OCI-LY3 (cell line): ENCODE measurements around the gene PRR7.
"Not testable (repeated sequence)": the region's sequence is repeated elsewhere in the genome, so short reads cannot be mapped to it uniquely, and the experiment has no call there.

ENCODE experiments used
- H2AFZ ChIP-seq: fragments of 200-600, 300-600 bp; shearing (Covaris generic); 2 replicates; pipeline ENCODE4 v1.6.0; 2014; ENCODE audit warnings: antibody characterized with exemption, low read depth, low read length
- H3K27ac ChIP-seq: fragments of 200-600, 300-600 bp; sonication (generic); 2 replicates; pipeline ENCODE4 v1.5.1; 2014; ENCODE audit warnings: mild to moderate bottlenecking, low read length, moderate library complexity, mixed read lengths
- H3K27me3 ChIP-seq: fragments of 200-600, 300-600 bp; sonication (generic); 2 replicates; pipeline ENCODE4 v1.6.1; 2014; ENCODE audit warnings: low read depth, low read length, mixed read lengths
- H3K36me3 ChIP-seq: fragments of 200-600, 300-600 bp; sonication (generic); replicated peaks from 2 replicates; pipeline ENCODE3; 2014; ENCODE audit warnings: low read depth, low read length, mixed read lengths
- H3K4me1 ChIP-seq: fragments of 300-600, 200-600 bp; sonication (generic); 2 replicates; pipeline ENCODE4 v1.6.1; 2014; ENCODE audit warnings: low read length, mixed read lengths
- H3K4me2 ChIP-seq: fragments of 200-600, 300-600 bp; sonication (generic); 2 replicates; pipeline ENCODE4 v1.6.1; 2014; ENCODE audit warnings: low read length, mixed read lengths
- H3K4me3 ChIP-seq: fragments of 300-600, 200-600 bp; sonication (generic); 2 replicates; pipeline ENCODE4 v1.5.1; 2014; ENCODE audit warnings: antibody characterized with exemption, mild to moderate bottlenecking, low read length, moderate library complexity
- H3K79me2 ChIP-seq: fragments of 300-600, 200-600 bp; shearing (Covaris generic); 2 replicates; pipeline ENCODE4 v1.6.1; 2014; ENCODE audit warnings: mild to moderate bottlenecking, low read length, mixed read lengths
- H3K9ac ChIP-seq: fragments of 300-600, 200-600 bp; shearing (Covaris generic); 2 replicates; pipeline ENCODE4 v1.6.0; 2014; ENCODE audit warnings: mild to moderate bottlenecking, low read length, moderate library complexity
- H3K9me3 ChIP-seq: fragments of 200-600, 300-600 bp; shearing (Covaris generic); 2 replicates; pipeline ENCODE4 v1.6.1; 2014; ENCODE audit warnings: low read length, mixed read lengths; ENCODE audit not compliant: insufficient read depth
- H4K20me1 ChIP-seq: fragments of 200-600, 300-600 bp; sonication (generic); 2 replicates; pipeline ENCODE4 v1.6.1; 2016; ENCODE audit warnings: low read length, mixed read lengths; ENCODE audit not compliant: insufficient read depth
- EZH2phosphoT487 ChIP-seq: fragments of 200-600 bp; shearing (Covaris generic); IDR thresholded peaks from 2 replicates; pipeline ENCODE4 v1.6.1; 2018; ENCODE audit warnings: antibody characterized with exemption, mixed run types, low read depth
- TF ChIP-seq, protein P1 (sequence below): fragments of 200-600, 300-600 bp; sonication (generic); IDR thresholded peaks from 2 replicates; pipeline ENCODE4 v1.5.1; 2014; ENCODE audit warnings: antibody characterized with exemption, low read length, low read depth

The PRR7 gene

DNA sequence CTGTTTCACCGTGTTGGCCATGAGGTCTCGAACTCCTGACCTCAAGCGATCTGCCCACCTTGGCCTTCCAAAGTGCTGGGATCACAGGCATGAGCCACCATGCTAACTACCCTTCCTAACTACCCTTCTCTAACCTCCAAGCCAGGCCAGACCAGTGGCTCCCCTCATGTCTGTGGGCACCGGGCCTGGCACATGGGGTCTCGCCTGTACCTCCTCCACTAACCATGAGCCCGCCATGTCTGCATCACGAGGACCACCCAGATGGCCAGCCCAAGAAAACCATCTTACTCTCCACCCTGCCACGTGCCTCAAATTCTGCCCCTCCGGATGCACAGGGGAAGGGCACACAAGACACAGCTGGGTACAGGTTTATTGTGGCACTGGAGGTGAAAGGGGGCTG lies 36.4 kb downstream of the PRR7 start:
- H3K79me2 ChIP-seq = no peaks in the 10 kb centered on the region
- H3K4me3 ChIP-seq = no peak overlapping the region
- no peaks in the 10 kb centered on the region for H3K9me3 ChIP-seq
- no peaks in the 10 kb centered on the region for H3K36me3 ChIP-seq
- H3K9ac ChIP-seq = no peak overlapping the region
- TF ChIP-seq, protein P1, sequence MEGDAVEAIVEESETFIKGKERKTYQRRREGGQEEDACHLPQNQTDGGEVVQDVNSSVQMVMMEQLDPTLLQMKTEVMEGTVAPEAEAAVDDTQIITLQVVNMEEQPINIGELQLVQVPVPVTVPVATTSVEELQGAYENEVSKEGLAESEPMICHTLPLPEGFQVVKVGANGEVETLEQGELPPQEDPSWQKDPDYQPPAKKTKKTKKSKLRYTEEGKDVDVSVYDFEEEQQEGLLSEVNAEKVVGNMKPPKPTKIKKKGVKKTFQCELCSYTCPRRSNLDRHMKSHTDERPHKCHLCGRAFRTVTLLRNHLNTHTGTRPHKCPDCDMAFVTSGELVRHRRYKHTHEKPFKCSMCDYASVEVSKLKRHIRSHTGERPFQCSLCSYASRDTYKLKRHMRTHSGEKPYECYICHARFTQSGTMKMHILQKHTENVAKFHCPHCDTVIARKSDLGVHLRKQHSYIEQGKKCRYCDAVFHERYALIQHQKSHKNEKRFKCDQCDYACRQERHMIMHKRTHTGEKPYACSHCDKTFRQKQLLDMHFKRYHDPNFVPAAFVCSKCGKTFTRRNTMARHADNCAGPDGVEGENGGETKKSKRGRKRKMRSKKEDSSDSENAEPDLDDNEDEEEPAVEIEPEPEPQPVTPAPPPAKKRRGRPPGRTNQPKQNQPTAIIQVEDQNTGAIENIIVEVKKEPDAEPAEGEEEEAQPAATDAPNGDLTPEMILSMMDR = no peak
- TF ChIP-seq EZH2phosphoT487 = no peak
- no peaks in the 10 kb centered on the region for H3K27me3 ChIP-seq
- H2AFZ ChIP-seq = no peak overlapping the region
- H4K20me1 ChIP-seq = no peaks in the 10 kb centered on the region
- H3K4me2 ChIP-seq = no peak overlapping the region
- H3K27ac ChIP-seq = no peak overlapping the region
- peaks cover 17% of the 10 kb centered on the region for H3K4me1 ChIP-seq

DNA sequence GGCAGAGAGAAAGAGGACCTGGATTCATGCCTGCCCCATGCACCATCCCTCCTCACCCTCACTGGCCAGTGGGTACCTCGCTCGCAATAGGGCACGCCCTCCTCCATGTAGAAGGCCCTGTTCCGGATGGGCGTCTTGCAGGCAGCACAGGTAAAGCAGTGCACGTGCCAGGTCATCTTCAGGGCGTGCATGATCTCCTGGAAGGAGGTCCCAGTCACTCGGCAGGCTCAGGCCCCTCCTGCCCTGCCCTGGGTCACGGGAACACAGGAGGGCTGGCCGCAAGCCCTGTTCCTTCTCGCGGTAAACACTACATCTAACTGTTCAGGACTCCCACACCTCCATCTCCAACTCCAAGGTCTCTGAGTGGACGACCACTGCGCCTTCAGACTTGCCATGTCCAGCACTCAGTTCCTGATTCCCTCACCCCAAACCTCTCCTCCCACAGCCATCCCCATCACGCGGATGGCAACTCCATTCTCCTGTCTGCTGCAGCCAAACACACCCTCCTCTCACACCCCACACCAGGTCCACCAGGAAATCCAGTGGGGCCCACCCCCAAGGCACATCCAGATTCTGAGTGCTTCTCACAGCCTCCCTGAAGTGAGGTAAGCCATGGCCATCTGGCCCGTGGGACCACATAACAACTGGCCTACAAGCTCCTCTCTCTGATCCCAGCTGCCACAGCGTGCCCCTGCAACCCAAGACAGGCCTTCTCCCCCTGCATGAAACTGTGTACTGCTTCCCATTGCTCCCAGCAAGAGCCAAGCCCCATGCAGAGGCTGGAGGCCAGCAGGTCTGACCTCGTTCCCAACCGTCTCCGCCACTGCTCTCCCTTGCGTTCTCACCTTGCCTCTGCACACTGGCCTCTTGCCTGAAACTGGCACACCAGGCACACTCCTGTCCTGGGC lies 37.6 kb downstream of the PRR7 start:
- no peak overlapping the region for H3K27ac ChIP-seq
- H3K9me3 ChIP-seq = no peaks in the 10 kb centered on the region
- H3K4me3 ChIP-seq = no peak overlapping the region
- H3K79me2 ChIP-seq = no peaks in the 10 kb centered on the region
- H3K27me3 ChIP-seq = no peaks in the 10 kb centered on the region
- H2AFZ ChIP-seq = no peak overlapping the region
- no peaks in the 10 kb centered on the region for H3K36me3 ChIP-seq
- H3K4me1 ChIP-seq = peaks cover 13% of the 10 kb centered on the region
- no peak overlapping the region for H3K4me2 ChIP-seq
- H4K20me1 ChIP-seq = no peaks in the 10 kb centered on the region
- no peak for TF ChIP-seq EZH2phosphoT487
- TF ChIP-seq, protein P1 = no peak
- no peak overlapping the region for H3K9ac ChIP-seq

DNA sequence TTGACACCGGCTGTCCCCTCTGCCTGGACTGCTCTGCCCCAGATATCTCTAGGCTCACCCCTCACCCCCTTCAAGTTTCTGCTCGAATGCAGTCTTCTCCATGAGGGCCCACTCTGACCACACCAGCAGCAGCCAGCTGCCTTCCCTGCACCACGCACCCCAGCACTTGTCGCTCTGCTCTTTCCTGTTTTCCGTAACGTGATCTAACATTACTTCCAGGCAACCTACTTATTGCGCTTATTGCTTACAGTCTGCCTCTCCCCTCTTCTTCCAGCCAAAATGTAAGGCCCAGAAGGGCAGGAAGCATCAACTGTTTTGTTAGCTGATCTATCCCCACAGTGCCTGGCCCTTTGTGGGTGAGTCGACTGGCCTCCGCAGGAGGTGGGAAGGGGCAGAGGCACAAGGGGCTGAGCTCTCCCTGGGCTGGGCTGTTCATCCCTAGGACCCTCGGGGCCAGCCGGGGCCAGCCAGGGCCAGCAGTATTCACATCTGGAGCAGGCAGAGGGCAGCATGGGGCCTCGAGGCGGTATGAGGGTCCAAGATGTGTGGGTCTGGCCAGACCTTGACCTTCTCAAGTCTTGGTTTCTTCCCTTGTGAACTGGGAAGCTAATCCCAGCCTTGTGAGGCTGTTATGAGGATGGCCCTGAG lies 38.4 kb downstream of the PRR7 start:
- Histone ChIP-seq H3K9me3 (no peaks in the 10 kb centered on the region), H3K9ac (no peak overlapping the region), H3K4me3 (no peak overlapping the region), H3K4me2 (no peak overlapping the region), H3K27ac (no peak overlapping the region), H3K27me3 (no peaks in the 10 kb centered on the region), H4K20me1 (no peaks in the 10 kb centered on the region; the same call in 1 of the 2 replicates), H3K36me3 (no peaks in the 10 kb centered on the region), H3K79me2 (no peaks in the 10 kb centered on the region), H3K4me1 (peaks cover 12% of the 10 kb centered on the region), H2AFZ (no peak overlapping the region)
- TF ChIP-seq EZH2phosphoT487 = no peak
- TF ChIP-seq, protein P1 = no peak

DNA sequence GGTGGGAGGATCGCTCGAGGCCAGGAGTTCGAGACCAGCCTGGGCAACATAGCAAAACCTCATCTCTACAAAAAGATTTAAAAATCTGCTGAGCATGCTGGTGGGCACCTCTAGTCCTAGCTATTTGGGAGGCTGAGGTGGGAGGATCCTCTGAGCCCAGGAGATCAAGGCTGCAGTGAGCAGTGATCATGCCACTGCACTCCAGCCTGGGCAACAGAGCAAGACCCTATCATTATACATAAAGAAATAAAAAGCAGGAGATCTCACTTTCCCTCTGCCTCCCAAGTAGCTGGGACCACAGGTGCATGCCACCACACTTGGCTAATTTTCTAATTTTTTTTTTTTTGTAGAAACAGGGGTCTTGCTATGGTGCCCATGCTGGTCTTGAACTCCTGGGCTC lies 39.1 kb downstream of the PRR7 start:
- not testable (repeated sequence) for H3K4me3 ChIP-seq, H3K9ac ChIP-seq, H3K27ac ChIP-seq, H3K27me3 ChIP-seq, H3K36me3 ChIP-seq, H3K79me2 ChIP-seq, H3K9me3 ChIP-seq, H3K4me2 ChIP-seq, H2AFZ ChIP-seq, H4K20me1 ChIP-seq
- peaks cover 10% of the 10 kb centered on the region for H3K4me1 ChIP-seq
